Measurements from ENCODE around the gene XYLT1.

XYLT1 gene

GRCh38 chr16:17058471-17058870 lies 412.3 kb downstream of the XYLT1 start:
- Histone ChIP-seq H3K4me1 (ENCODE audit: control insufficient read depth, insufficient read depth, low read length) (no peaks in the 10 kb centered on the region), H3K9ac (ENCODE audit: low read depth, low read length) (no peak overlapping the region), H3K4me3 (ENCODE audit: low read depth, low read length) (no peak overlapping the region), H3K36me3 (ENCODE audit: control insufficient read depth, insufficient read depth, low read length) (no peaks in the 10 kb centered on the region), H3K27me3 (ENCODE audit: control insufficient read depth, insufficient read depth, low read length) (no peaks in the 10 kb centered on the region), H3K9me3 (ENCODE audit: control insufficient read depth, insufficient read depth, low read length) (no peaks in the 10 kb centered on the region)

DNA sequence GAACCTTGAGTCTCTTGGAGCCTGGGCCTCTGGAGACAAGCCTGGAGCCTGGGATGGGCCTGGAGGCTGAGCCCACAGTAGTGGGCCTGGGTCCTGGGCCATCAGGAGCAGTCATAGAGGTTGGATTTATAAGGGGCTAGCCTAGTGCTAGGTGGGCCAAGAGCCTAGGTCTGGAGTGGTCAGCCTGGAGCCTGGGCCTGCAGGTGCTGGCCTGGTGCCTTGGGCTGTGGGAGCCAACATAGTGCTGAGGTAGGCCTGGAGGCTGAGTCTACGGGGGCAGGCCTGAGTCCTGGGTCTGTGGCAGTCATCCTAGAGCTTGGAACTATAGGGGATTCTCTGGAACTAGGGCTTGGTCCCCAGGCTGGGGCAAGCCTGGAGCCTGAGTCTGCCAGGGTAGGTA lies 414.1 kb downstream of the XYLT1 start:
- no peaks in the 10 kb centered on the region for H3K27me3 ChIP-seq (ENCODE audit: control insufficient read depth, insufficient read depth, low read length)
- no peak overlapping the region for H3K4me3 ChIP-seq (ENCODE audit: low read depth, low read length)
- H3K36me3 ChIP-seq (ENCODE audit: control insufficient read depth, insufficient read depth, low read length): no peaks in the 10 kb centered on the region
- no peaks in the 10 kb centered on the region for H3K4me1 ChIP-seq (ENCODE audit: control insufficient read depth, insufficient read depth, low read length)
- H3K9me3 ChIP-seq (ENCODE audit: control insufficient read depth, insufficient read depth, low read length): no peaks in the 10 kb centered on the region
- H3K9ac ChIP-seq (ENCODE audit: low read depth, low read length): no peak overlapping the region

- Histone ChIP-seq H3K9ac (ENCODE audit: low read depth, low read length) (no peak overlapping the region), H3K9me3 (ENCODE audit: control insufficient read depth, insufficient read depth, low read length) (no peaks in the 10 kb centered on the region), H3K36me3 (ENCODE audit: control insufficient read depth, insufficient read depth, low read length) (no peaks in the 10 kb centered on the region), H3K4me1 (ENCODE audit: control insufficient read depth, insufficient read depth, low read length) (no peaks in the 10 kb centered on the region), H3K4me3 (ENCODE audit: low read depth, low read length) (no peak overlapping the region), H3K27me3 (ENCODE audit: control insufficient read depth, insufficient read depth, low read length) (no peaks in the 10 kb centered on the region)
These were observed 417.1 kb downstream of the XYLT1 start for GRCh38 chr16:17053536-17054160.

Measured in iPS-15b (cell line).